Measurements from ENCODE around the gene ENO2. TPM values are rescaled to one million over a fixed set of nuclear protein-coding genes. Genes with fewer than 3 reads are reported as not detected.

ENO2 gene
- total and polyA plus RNA-seq, 11 donors, result 4.6 to 30.9 (median 11.6) TPM

DNA sequence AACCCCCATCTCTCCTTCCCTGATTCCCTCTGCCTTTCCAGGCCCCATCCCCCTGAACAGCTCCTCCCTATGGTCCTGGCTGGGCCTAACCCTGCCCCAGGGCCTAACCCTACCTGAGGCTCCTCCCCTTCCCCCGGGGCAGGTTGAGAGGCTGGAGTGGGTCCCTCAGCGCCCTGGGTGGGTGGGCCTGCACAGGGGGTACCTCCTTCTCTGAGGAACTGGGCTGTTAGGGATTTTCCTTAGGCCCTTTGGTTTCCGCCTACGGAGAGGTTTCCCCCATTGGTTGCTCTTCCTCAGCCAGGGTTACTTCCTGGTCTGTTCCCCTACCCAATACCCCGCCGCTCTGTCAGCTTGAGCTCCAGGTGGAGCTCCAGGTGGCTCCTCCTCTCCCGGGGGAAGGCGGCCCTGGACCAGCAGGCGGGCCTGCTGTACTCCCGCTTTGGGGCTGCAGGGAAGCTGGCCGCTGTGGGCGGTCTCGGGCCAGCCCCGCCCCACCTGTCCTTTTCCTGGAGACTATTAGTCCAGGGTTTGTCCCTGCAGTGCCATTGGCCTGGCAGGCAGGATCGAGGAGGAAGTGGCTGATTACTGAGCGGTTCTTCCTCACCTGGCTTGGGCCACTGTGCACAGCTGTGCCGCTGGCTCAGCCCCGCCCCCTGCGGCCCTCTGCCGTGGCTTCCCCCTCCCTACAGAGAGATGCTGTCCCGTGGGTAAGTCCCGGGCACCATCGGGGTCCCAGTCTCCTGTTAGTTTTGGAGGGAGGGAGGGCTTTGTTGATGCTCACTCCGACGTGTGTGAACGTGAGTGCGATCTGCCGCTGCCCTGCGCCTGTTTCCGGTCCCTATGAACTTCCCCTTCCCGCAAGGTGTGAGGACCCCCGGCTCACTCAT is 31.9 kb downstream of the ENO2 start:
- Histone ChIP-seq H3K36me3 (peaks cover 0 to 28% (median 19%) of the 10 kb centered on the region in 9 donors), H3K27ac (peak overlapping the region in 9 of 12 donors; percentile 7 to 99 (median 24)), H3K9me3 (no peaks in the 10 kb centered on the region), H3K4me3 (peak overlapping the region in 9 of 12 donors; percentile 10 to 77 (median 26)), H3K27me3 (no peaks in the 10 kb centered on the region), H3K4me1 (peaks cover 0 to 78% (median 30%) of the 10 kb centered on the region in 12 donors)
- ATAC-seq, result peak in 1 of 4 donors; percentile 0
- intact Hi-C loops (cut with DNase I), result loop anchor here in 7 of 10 donors (5.0 to 10.0 kb wide), 4 partner anchors 146 to 166 kb away; partner anchors contain the start of genes C1R (in 5 of the 7) and C1RL (in 1 of the 7)
- 34 to 57% (median 42%) methylated on average over 28 to 32 of the region's 32 CpGs for WGBS, 4 donors
- TF ChIP-seq POLR2A (IDR thresholded peaks at IDR 0.05) (no peak), CTCF (IDR thresholded peaks at IDR 0.05) (no peak)
- peak in 1 of 5 donors; percentile 79 for DNase-seq

GRCh38 chr12:6946920-6947374 is 32.6 kb downstream of the ENO2 start:
- peaks cover 0 to 78% (median 27%) of the 10 kb centered on the region in 12 donors for H3K4me1 ChIP-seq
- TF ChIP-seq CTCF (IDR thresholded peaks at IDR 0.05), result no peak
- no peak for TF ChIP-seq POLR2A (IDR thresholded peaks at IDR 0.05)
- ATAC-seq, result no peak

DNA sequence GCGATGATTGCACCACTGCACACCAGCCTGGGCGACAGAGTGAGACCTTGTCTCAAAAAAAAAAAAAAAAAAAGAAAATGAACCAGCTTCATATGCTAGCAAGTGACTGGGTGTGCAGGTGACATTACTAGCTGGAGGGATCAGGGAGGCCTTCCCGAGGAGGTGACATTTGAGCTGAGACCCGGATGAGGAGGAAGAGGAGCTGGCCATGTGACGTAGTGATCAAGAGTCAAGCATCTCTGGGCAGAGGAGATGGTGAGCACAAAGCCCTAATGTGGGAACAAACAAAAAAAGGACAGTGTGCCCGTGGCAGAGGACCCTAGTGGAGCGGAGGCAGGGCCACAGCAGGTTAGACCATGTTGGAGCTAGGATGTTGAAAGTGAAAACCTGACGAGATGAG is 33.2 kb downstream of the ENO2 start:
- intact Hi-C loops (cut with DNase I), result loop anchor here in 7 of 10 donors (5.0 to 10.0 kb wide), 4 partner anchors 145 to 165 kb away; partner anchors contain the start of genes C1R (in 5 of the 7) and C1RL (in 1 of the 7)
- WGBS, 4 donors, result 89 to 91% (median 89%) methylated on average over 8 of the region's 8 CpGs
- no peak for DNase-seq

More at GRCh38 chr12:6946920-6947374, 32.6 kb downstream of the ENO2 start:
- DNase-seq, result no peak
- WGBS, 4 donors, result 77 to 79% (median 78%) methylated on average over 8 of the region's 8 CpGs
- Histone ChIP-seq H3K4me3 (peak overlapping the region in 7 of 12 donors; percentile 10 to 77 (median 26)), H3K27ac (peak overlapping the region in 4 of 12 donors; percentile 7 to 99 (median 56)), H3K36me3 (peaks cover 0 to 21% (median 13%) of the 10 kb centered on the region in 9 donors), H3K27me3 (no peaks in the 10 kb centered on the region), H3K9me3 (no peaks in the 10 kb centered on the region)
- intact Hi-C loops (cut with DNase I), result loop anchor here in 7 of 10 donors (5.0 to 10.0 kb wide), 4 partner anchors 145 to 165 kb away; partner anchors contain the start of genes C1R (in 5 of the 7) and C1RL (in 1 of the 7)

More for the DNA sequence above, 33.2 kb downstream of the ENO2 start:
- Histone ChIP-seq H3K27ac (peak overlapping the region in 1 of 12 donors; percentile 96), H3K4me3 (no peak overlapping the region), H3K9me3 (no peaks in the 10 kb centered on the region), H3K27me3 (no peaks in the 10 kb centered on the region), H3K36me3 (peaks cover 0 to 21% (median 13%) of the 10 kb centered on the region in 9 donors), H3K4me1 (peaks cover 0 to 75% (median 27%) of the 10 kb centered on the region in 12 donors)
- TF ChIP-seq CTCF (IDR thresholded peaks at IDR 0.05) (no peak), POLR2A (IDR thresholded peaks at IDR 0.05) (no peak)
- no peak for ATAC-seq
